ENCODE results near the gene PON1. TPM values are rescaled to one million over a fixed set of nuclear protein-coding genes. Genes with fewer than 3 reads are reported as not detected.

PON1 gene
- polyA plus RNA-seq, 1 of the 3 experiments (the other 2 are of a cell fraction), result not detected

GRCh38 chr7:95312561-95312960, 11.8 kb downstream of the PON1 start (continued):
- TF ChIP-seq, protein P1, sequence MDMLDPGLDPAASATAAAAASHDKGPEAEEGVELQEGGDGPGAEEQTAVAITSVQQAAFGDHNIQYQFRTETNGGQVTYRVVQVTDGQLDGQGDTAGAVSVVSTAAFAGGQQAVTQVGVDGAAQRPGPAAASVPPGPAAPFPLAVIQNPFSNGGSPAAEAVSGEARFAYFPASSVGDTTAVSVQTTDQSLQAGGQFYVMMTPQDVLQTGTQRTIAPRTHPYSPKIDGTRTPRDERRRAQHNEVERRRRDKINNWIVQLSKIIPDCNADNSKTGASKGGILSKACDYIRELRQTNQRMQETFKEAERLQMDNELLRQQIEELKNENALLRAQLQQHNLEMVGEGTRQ (IDR thresholded peaks at IDR 0.05; ENCODE audit: borderline replicate concordance, low read depth, low read length), result no peak
- TF ChIP-seq YY1 (IDR thresholded peaks at IDR 0.05; ENCODE audit: low read depth), result no peak

DNA sequence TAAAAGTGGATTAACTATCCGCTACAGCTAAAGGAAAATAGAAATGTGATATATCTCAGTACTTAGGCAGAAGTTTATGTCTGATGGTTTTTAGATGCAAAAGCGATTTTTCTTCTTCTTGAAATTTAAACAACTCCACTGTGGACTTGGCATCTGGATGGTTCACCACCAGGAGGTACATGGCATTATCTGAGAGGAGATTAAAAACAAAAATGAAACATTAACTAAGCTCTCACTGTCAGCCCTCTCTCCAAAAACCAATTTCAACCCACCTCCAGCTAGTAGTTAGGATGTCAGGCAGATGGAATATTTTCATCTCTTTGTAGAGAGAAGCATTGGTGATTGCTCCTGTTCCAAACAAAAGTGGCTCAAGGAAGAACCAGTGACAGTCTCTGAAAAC, 12.9 kb downstream of the PON1 start:
- Histone ChIP-seq H3K4me1 (ENCODE audit: control insufficient read depth in 1 of 2, insufficient read depth in 2 of 2, low read depth in 1 of 2, low read length in 1 of 2) (peaks cover 3 to 4% of the 10 kb centered on the region in 2 experiments; a peak in 2 of 4 replicates), H3K4me2 (no peak overlapping the region), H3K9me2 (no peaks in the 10 kb centered on the region), H3K9me3 (no peaks in the 10 kb centered on the region), H3K9ac (no peak overlapping the region), H2AFZ (ENCODE audit: low read depth) (no peak overlapping the region), H4K20me1 (ENCODE audit: insufficient read depth) (no peaks in the 10 kb centered on the region), H3K79me2 (ENCODE audit: insufficient read depth) (no peaks in the 10 kb centered on the region), H3K27me3 (ENCODE audit: insufficient read depth) (no peaks in the 10 kb centered on the region), H3K36me3 (replicated peaks in 1 of 2; ENCODE audit: control insufficient read depth in 1 of 2, insufficient read depth in 2 of 2, low read length in 1 of 2) (no peaks in the 10 kb centered on the region), H3K4me3 (ENCODE audit: low read depth in 2 of 2, low read length in 1 of 2) (no peak overlapping the region), H3K27ac (ENCODE audit: low read depth in 2 of 2, low read length in 1 of 2) (no peak overlapping the region), H3F3A (replicated peaks; ENCODE audit: insufficient read depth) (no peaks in the 10 kb centered on the region)
- no peak for DNase-seq
- POLR2A ChIA-PET, result no interaction called here
- no peak for TF ChIP-seq CHD2 (IDR thresholded peaks at IDR 0.05; ENCODE audit: low read length, partially characterized antibody)
- no peak for TF ChIP-seq GABPA (IDR thresholded peaks at IDR 0.05; ENCODE audit: low read depth)
- TF ChIP-seq JUND (IDR thresholded peaks at IDR 0.05), result no peak
- TF ChIP-seq RFX5 (IDR thresholded peaks at IDR 0.05; ENCODE audit: low read length), result no peak
- TF ChIP-seq, protein P2, sequence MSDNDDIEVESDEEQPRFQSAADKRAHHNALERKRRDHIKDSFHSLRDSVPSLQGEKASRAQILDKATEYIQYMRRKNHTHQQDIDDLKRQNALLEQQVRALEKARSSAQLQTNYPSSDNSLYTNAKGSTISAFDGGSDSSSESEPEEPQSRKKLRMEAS (IDR thresholded peaks at IDR 0.05; ENCODE audit: low read depth), result no peak
- TF ChIP-seq, protein P3, sequence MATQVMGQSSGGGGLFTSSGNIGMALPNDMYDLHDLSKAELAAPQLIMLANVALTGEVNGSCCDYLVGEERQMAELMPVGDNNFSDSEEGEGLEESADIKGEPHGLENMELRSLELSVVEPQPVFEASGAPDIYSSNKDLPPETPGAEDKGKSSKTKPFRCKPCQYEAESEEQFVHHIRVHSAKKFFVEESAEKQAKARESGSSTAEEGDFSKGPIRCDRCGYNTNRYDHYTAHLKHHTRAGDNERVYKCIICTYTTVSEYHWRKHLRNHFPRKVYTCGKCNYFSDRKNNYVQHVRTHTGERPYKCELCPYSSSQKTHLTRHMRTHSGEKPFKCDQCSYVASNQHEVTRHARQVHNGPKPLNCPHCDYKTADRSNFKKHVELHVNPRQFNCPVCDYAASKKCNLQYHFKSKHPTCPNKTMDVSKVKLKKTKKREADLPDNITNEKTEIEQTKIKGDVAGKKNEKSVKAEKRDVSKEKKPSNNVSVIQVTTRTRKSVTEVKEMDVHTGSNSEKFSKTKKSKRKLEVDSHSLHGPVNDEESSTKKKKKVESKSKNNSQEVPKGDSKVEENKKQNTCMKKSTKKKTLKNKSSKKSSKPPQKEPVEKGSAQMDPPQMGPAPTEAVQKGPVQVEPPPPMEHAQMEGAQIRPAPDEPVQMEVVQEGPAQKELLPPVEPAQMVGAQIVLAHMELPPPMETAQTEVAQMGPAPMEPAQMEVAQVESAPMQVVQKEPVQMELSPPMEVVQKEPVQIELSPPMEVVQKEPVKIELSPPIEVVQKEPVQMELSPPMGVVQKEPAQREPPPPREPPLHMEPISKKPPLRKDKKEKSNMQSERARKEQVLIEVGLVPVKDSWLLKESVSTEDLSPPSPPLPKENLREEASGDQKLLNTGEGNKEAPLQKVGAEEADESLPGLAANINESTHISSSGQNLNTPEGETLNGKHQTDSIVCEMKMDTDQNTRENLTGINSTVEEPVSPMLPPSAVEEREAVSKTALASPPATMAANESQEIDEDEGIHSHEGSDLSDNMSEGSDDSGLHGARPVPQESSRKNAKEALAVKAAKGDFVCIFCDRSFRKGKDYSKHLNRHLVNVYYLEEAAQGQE (IDR thresholded peaks at IDR 0.05; ENCODE audit: low read depth, low read length), result no peak
- TF ChIP-seq ELF1 (IDR thresholded peaks at IDR 0.05), result no peak
- 57% methylated on average over 2 of the region's 2 CpGs for WGBS (ENCODE audit: low lambda C conversion rate)
- CTCF ChIA-PET, result interaction anchor here (1.0 kb wide), 1 partner anchor 65 kb away, joined by 4 read pairs; no protein-coding TSS in a partner anchor

DNA sequence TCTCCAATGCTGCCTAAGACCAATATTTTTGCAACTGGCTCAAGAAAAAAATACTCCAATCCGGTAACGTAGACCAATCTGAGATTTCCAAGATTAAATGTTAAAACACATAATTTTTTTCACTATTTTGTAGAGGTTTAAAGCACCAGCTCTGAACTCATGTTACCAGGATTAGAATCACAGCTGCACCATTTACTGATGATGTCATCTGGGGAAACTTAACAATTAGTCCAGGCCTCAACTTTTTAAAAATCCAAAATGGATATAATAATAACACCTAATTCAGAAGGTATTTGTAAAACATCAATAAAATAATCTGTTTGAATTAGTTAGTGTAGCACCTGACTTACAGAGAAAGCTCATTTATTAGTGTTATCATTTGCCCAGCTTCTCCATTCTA, 14.4 kb downstream of the PON1 start:
- WGBS (ENCODE audit: low lambda C conversion rate), result 79% methylated on average over 2 of the region's 2 CpGs
- Histone ChIP-seq H3K9me3 (no peaks in the 10 kb centered on the region), H3K4me2 (no peak overlapping the region), H3F3A (replicated peaks; ENCODE audit: insufficient read depth) (no peaks in the 10 kb centered on the region), H3K4me3 (ENCODE audit: low read depth in 2 of 2, low read length in 1 of 2) (no peak overlapping the region), H3K27me3 (ENCODE audit: insufficient read depth) (no peaks in the 10 kb centered on the region; the same call in 1 of the 2 replicates), H2AFZ (ENCODE audit: low read depth) (no peak overlapping the region), H4K20me1 (ENCODE audit: insufficient read depth) (no peaks in the 10 kb centered on the region), H3K9me2 (no peaks in the 10 kb centered on the region), H3K36me3 (replicated peaks in 1 of 2; ENCODE audit: control insufficient read depth in 1 of 2, insufficient read depth in 2 of 2, low read length in 1 of 2) (no peaks in the 10 kb centered on the region), H3K4me1 (ENCODE audit: control insufficient read depth in 1 of 2, insufficient read depth in 2 of 2, low read depth in 1 of 2, low read length in 1 of 2) (peaks cover 3 to 4% of the 10 kb centered on the region in 2 experiments; a peak in 2 of 4 replicates), H3K9ac (no peak overlapping the region), H3K79me2 (ENCODE audit: insufficient read depth) (no peaks in the 10 kb centered on the region), H3K27ac (ENCODE audit: low read depth in 2 of 2, low read length in 1 of 2) (no peak overlapping the region)
- no peak for DNase-seq
- CTCF ChIA-PET, result interaction anchor here (0.6 to 1.6 kb wide), 5 partner anchors 13 to 1935 kb away, joined by 3 to 5 read pairs (median 3); no protein-coding TSS in a partner anchor
- POLR2A ChIA-PET, result interaction anchor here (1.2 kb wide), 1 partner anchor 125 kb away, joined by 3 read pairs; the partner anchor contains the start of gene PON2
- no peak for TF ChIP-seq TEAD4 (IDR thresholded peaks at IDR 0.05; ENCODE audit: borderline replicate concordance, insufficient read depth)
- no peak for TF ChIP-seq MEF2A (IDR thresholded peaks at IDR 0.05; ENCODE audit: borderline replicate concordance, low read depth)
- no peak for TF ChIP-seq FOSL2 (IDR thresholded peaks at IDR 0.05; ENCODE audit: borderline replicate concordance, low read depth)
- TF ChIP-seq RCOR1 (IDR thresholded peaks at IDR 0.05; ENCODE audit: low read length), result no peak
- TF ChIP-seq SMC3 (IDR thresholded peaks at IDR 0.05; ENCODE audit: low read depth, low read length), result no peak
- no peak for TF ChIP-seq RXRA (IDR thresholded peaks at IDR 0.05; ENCODE audit: borderline replicate concordance, low read depth)
- TF ChIP-seq IRF3 (IDR thresholded peaks at IDR 0.05; ENCODE audit: low read depth, low read length), result no peak
- no peak for TF ChIP-seq SIN3A (IDR thresholded peaks at IDR 0.05; ENCODE audit: borderline replicate concordance, low read depth, low read length)
- TF ChIP-seq, protein P3 (IDR thresholded peaks at IDR 0.05; ENCODE audit: low read depth, low read length), result no peak

Data from SK-N-SH (cell line).